HL-60/S4 treated with phorbol 12-myristate 13-acetate at 8.2 ng/mL for 4 days and 3 days (cell line): ENCODE results near the gene CD55.
"Not testable (repeated sequence)": the region's sequence is repeated elsewhere in the genome, so short reads cannot be mapped to it uniquely, and the experiment has no call there.

Experiments used
- in situ Hi-C: fragments of 300-500 bp; cut with MboI; formaldehyde crosslinking; loops from 2 replicates; pipeline ENCODE4 v1.15.0; 2022; ENCODE audit warnings: low sequenced_read_pairs

The CD55 gene

GRCh38 chr1:207305489-207305873 is 16.0 kb upstream of the CD55 start:
- in situ Hi-C loops: no loop called here

- in situ Hi-C loops: no loop called here
Observed at GRCh38 chr1:207306023-207306422, 15.5 kb upstream of the CD55 start.

- in situ Hi-C loops: no loop called here
Observed at GRCh38 chr1:207306603-207307002, 14.9 kb upstream of the CD55 start.

- in situ Hi-C loops: no loop called here
Observed at GRCh38 chr1:207308451-207309190, 12.9 kb upstream of the CD55 start.

GRCh38 chr1:207309745-207310273 is 11.7 kb upstream of the CD55 start:
- in situ Hi-C loops: no loop called here

- in situ Hi-C loops: no loop called here
Observed at GRCh38 chr1:207311888-207312603, 9.4 kb upstream of the CD55 start.

- in situ Hi-C loops: no loop called here
Observed at GRCh38 chr1:207312604-207312920, 8.9 kb upstream of the CD55 start.

- in situ Hi-C loops: no loop called here
Observed at GRCh38 chr1:207313131-207313530, 8.3 kb upstream of the CD55 start.

GRCh38 chr1:207314816-207315215 is 6.7 kb upstream of the CD55 start:
- in situ Hi-C loops: no loop called here

- in situ Hi-C loops: no loop called here
Observed at GRCh38 chr1:207315435-207315834, 6.0 kb upstream of the CD55 start.

GRCh38 chr1:207316141-207316540 is 5.3 kb upstream of the CD55 start:
- in situ Hi-C loops: no loop called here

GRCh38 chr1:207316622-207317391 is 4.7 kb upstream of the CD55 start:
- in situ Hi-C loops: no loop called here

GRCh38 chr1:207317561-207317960 is 3.9 kb upstream of the CD55 start:
- in situ Hi-C loops: no loop called here

GRCh38 chr1:207318072-207318619 is 3.3 kb upstream of the CD55 start:
- in situ Hi-C loops: no loop called here

GRCh38 chr1:207319199-207319598 is 2.3 kb upstream of the CD55 start:
- in situ Hi-C loops: no loop called here

GRCh38 chr1:207320105-207320504 is 1.4 kb upstream of the CD55 start:
- in situ Hi-C loops: not testable (repeated sequence)

- in situ Hi-C loops: no loop called here
Observed at GRCh38 chr1:207321790-207322645, 540 bp downstream of the CD55 start.

GRCh38 chr1:207323425-207324225 is 2.1 kb downstream of the CD55 start:
- in situ Hi-C loops: no loop called here

- in situ Hi-C loops: no loop called here
Observed at GRCh38 chr1:207328004-207328403, 6.5 kb downstream of the CD55 start.
